GM12864 (cell line): ENCODE measurements around the gene SLC35F3.

Experiments used
- DNase-seq: peaks from one replicate; pipeline ENCODE4 v3.0.0-alpha.2; 2011; ENCODE audit warnings: low read depth
- H3K4me3 ChIP-seq: 2 replicates; pipeline ENCODE4 v1.5.1; 2011; ENCODE audit warnings: mild to moderate bottlenecking, low read depth, low read length, control low read depth
- TF ChIP-seq, protein P1 (sequence below): IDR thresholded peaks from 2 replicates; pipeline ENCODE4 v1.5.1; 2011; ENCODE audit warnings: low read depth, mild to moderate bottlenecking, moderate library complexity, low read length, control low read depth, inconsistent platforms; ENCODE audit errors: missing control alignments

The SLC35F3 gene

DNA sequence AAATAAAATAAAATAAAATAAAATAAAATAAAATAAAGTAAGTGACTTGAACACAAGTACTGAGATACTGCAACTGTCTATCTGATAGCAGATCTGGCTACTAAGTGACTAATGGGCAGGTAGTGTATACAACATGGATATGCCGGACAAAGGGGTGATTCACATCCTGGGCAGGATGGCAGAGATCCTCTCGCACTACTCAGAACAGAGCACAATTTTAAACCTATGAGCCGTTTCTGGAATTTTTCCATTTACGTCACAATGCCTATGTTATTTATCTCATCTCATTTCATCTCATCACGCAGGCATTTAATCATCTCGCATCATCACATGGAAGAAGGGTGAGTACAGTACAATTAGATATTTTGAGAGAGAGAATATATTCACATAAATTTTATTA lies 235.5 kb downstream of the SLC35F3 start:
- H3K4me3 ChIP-seq: no peak overlapping the region
- TF ChIP-seq, protein P1, sequence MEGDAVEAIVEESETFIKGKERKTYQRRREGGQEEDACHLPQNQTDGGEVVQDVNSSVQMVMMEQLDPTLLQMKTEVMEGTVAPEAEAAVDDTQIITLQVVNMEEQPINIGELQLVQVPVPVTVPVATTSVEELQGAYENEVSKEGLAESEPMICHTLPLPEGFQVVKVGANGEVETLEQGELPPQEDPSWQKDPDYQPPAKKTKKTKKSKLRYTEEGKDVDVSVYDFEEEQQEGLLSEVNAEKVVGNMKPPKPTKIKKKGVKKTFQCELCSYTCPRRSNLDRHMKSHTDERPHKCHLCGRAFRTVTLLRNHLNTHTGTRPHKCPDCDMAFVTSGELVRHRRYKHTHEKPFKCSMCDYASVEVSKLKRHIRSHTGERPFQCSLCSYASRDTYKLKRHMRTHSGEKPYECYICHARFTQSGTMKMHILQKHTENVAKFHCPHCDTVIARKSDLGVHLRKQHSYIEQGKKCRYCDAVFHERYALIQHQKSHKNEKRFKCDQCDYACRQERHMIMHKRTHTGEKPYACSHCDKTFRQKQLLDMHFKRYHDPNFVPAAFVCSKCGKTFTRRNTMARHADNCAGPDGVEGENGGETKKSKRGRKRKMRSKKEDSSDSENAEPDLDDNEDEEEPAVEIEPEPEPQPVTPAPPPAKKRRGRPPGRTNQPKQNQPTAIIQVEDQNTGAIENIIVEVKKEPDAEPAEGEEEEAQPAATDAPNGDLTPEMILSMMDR: no peak
- DNase-seq: no peak

DNA sequence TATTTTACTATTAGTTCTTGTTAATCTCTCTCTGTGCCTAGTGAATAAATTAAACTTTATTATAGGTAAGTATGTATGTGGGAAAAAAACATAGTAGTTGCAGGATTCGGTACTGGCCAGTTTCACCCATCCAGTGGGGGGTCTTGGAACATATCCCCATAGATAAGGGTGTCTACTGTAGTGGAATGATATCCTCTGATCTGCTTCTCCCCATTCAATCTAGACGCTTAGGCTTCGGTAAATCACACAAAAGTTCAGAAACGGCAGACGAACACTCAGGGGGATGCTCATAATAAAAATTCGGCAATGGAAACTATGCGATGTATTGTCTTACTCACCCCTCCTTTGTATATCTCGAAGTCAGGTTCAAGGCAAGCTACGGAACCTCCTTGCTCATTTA lies 235.9 kb downstream of the SLC35F3 start:
- TF ChIP-seq, protein P1: no peak
- DNase-seq: no peak
- H3K4me3 ChIP-seq: no peak overlapping the region

DNA sequence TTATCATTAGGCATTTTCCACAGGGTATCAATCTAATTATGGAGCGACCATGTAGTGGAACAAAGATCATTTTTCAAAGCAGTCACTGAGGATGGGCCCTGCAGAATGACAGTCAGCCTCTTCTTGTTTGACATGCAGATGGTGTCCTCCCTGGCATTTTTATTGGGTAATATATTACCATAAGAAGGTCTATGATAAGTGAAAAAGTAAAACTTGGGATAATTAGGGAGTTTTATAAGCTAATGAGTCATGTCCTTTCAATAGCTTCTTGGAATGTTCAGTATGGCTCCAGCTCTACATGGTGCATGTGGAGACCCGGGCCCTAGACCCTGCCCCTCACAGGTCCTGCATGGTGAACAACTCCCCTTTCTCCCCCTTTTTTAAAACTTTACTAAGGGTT lies 236.5 kb downstream of the SLC35F3 start:
- DNase-seq: no peak
- H3K4me3 ChIP-seq: no peak overlapping the region
- TF ChIP-seq, protein P1: no peak

DNA sequence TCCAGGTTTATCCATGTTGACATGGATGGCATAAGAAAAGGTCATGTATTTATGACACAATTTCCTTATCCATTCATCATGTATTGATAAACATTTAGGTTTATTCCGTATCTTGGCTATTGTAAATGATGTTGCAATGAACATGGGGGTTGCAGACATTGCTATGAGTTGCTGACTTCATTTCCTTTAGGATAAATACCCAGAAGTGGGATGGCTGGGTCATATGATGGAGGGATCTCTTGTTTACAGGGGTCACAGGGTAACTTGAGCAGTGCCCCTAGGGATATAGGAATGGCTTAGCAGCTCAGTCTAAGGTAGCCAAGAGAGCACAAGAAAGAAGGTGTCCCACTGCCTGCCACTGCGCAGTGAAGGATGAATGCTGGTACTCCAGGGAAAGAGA lies 239.2 kb downstream of the SLC35F3 start:
- no peak for DNase-seq
- TF ChIP-seq, protein P1: no peak
- no peak overlapping the region for H3K4me3 ChIP-seq

DNA sequence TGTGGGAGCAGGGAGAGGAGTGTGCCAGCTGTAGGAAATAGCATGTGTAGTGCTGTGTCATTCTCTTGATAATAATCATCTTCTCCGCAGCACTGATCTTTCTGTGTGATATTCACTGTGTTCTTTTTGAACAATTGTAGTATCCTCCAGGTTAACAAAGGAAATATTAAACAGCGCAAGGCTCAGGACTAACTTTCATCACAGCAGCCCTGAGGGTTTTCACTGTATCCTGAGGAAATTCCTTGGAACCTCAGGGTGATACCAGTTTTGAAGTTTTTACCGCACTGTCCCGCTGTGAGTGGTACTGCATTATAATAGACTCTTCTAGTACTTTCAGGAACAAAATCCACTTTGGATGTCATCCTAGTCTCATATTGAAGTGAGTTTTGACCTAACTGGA lies 240.4 kb downstream of the SLC35F3 start:
- TF ChIP-seq, protein P1: no peak

DNA sequence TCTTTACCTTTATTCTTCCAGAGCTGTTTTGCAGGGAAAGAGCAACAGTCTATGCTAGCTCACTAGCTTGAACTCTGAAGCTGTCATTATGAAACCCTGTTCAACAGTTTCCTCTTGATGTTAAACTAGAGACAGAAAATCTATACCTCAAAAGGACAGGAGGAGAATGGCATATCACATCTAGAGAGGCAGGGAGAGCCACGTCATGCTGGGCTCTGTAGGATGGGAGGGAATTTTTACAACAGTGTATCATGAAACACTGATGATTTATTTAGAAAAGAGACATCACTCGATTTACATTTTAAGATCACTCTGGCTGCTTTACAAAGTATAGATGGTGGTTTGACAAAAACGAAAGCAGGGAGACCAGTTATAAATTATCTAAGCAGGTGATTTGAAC lies 243.9 kb downstream of the SLC35F3 start:
- H3K4me3 ChIP-seq: no peak overlapping the region
- TF ChIP-seq, protein P1: no peak
- DNase-seq: no peak

More for the DNA sequence above, 240.4 kb downstream of the SLC35F3 start:
- H3K4me3 ChIP-seq: no peak overlapping the region
- no peak for DNase-seq

DNA sequence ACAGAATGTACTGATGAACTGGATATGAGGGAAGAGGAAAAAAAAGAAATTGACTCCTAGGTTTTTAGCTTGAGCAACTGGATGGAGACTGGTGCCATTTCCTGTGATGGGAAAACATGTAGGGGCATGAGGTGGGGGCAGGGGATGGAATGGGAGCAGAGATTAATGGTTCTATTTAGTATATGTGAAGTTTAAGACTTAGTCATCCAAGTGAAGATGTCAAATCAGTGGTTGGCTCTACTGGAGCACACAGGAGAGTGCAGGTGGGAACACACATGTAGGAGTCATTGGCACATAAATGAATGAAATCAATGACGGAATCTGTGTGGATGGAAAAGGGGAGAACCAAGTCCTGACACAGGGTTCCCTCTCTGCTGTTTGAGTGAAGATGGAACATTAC lies 244.3 kb downstream of the SLC35F3 start:
- DNase-seq: no peak
- TF ChIP-seq, protein P1: no peak
- H3K4me3 ChIP-seq: no peak overlapping the region
